GM12878 (cell line): ENCODE results near the gene DMD. TPM values are rescaled to one million over a fixed set of nuclear protein-coding genes. Genes with fewer than 3 reads are reported as not detected.

Source experiments
- ATAC-seq: fragments of 200-7000 bp; cut with Tn5 transposase; 3 replicates; pipeline ENCODE4 v1.9.1; 2020; ENCODE audit warnings: mild to moderate bottlenecking, moderate library complexity
- BruUV-seq: library from RNA; stranded (reverse); fragments of 400-500 nt; replicated peaks from 2 replicates; lab custom pipeline; 2021; lab: Mats Ljungman, UMichigan
- CTCF ChIA-PET: fragments of 300-600 bp; sonication (Branson Sonifier 250); formaldehyde crosslinking; extraction: SDS; loops from one replicate; lab custom pipeline; 2021; ENCODE audit warnings: inconsistent platforms; lab: Yijun Ruan, JAX
- POLR2A ChIA-PET: fragments of 350-600 bp; formaldehyde crosslinking; extraction: SDS; loops from one replicate; lab custom pipeline; 2021; ENCODE audit warnings: inconsistent platforms; lab: Charles Lee
- RAD21 ChIA-PET: fragments of 300-600 bp; sonication (Branson Sonifier 250); formaldehyde crosslinking; loops from one replicate; lab custom pipeline; 2023; ENCODE audit warnings: antibody characterized with exemption; ENCODE audit not compliant: unreplicated experiment; lab: Charles Lee
- SMC1A ChIA-PET: fragments of 300-600 bp; sonication (Branson Sonifier 250); formaldehyde crosslinking; loops from one replicate; lab custom pipeline; 2023; ENCODE audit not compliant: unreplicated experiment, uncharacterized antibody; lab: Charles Lee
- DNase-seq: peaks from one replicate; pipeline ENCODE4 v3.0.0-alpha.2; 2011; ENCODE audit warnings: low read depth, low spot score
- FAIRE-seq: peaks from 3 replicates; lab custom pipeline; 2011; peaks lifted over from hg19 to GRCh38; lab: Jason Lieb, UNC
- H2AFZ ChIP-seq: 2 replicates; pipeline ENCODE4 v1.6.0; 2011; ENCODE audit warnings: low read depth, low read length, control low read depth; ENCODE audit not compliant: control insufficient read depth
- H3K27ac ChIP-seq: 2 replicates; pipeline ENCODE4 v1.5.1; 2011; ENCODE audit warnings: control low read depth; ENCODE audit not compliant: control insufficient read depth, insufficient read depth
- H3K27me3 ChIP-seq, 2 experiments: replicated peaks in 1 of 2; 2 replicates each; pipeline versions ENCODE4 v1.6.0 to v1.6.1; 2011; ENCODE audit warnings: low read length in 1 of 2; ENCODE audit not compliant: control insufficient read depth in 2 of 2, insufficient read depth in 2 of 2
- H3K36me3 ChIP-seq, 2 experiments: 2 replicates each; pipeline ENCODE4 v1.5.1; 2011; ENCODE audit warnings: low read length in 1 of 2; ENCODE audit not compliant: control insufficient read depth in 2 of 2, insufficient read depth in 2 of 2
- H3K4me1 ChIP-seq: 2 replicates; pipeline ENCODE4 v1.6.1; 2011; ENCODE audit warnings: mild to moderate bottlenecking, low read length, moderate library complexity, mixed read lengths; ENCODE audit not compliant: control insufficient read depth, insufficient read depth
- H3K4me2 ChIP-seq: 2 replicates; pipeline ENCODE4 v1.6.0; 2011; ENCODE audit warnings: control low read depth; ENCODE audit not compliant: control insufficient read depth, insufficient read depth
- H3K4me3 ChIP-seq: fragments of 200-600 bp; sonication (generic); 2 replicates; pipeline ENCODE4 v1.5.1; 2016
- H3K79me2 ChIP-seq: 2 replicates; pipeline ENCODE4 v1.6.0; 2011; ENCODE audit warnings: low read length; ENCODE audit not compliant: control insufficient read depth, insufficient read depth
- H3K9ac ChIP-seq: 2 replicates; pipeline ENCODE4 v1.8.0; 2011; ENCODE audit warnings: low read length, control low read depth, mixed read lengths; ENCODE audit not compliant: control insufficient read depth, insufficient read depth
- H3K9me3 ChIP-seq: replicated peaks from 3 replicates; pipeline ENCODE4 v1.5.1; 2011; ENCODE audit warnings: mild to moderate bottlenecking, low read length; ENCODE audit not compliant: control insufficient read depth, insufficient read depth
- H4K20me1 ChIP-seq: 2 replicates; pipeline ENCODE4 v1.6.0; 2011; ENCODE audit not compliant: control insufficient read depth, insufficient read depth
- BCL11A ChIP-seq: IDR thresholded peaks from 2 replicates; pipeline ENCODE4 v1.6.1; 2011; ENCODE audit warnings: low read depth, low read length
- CHD2 ChIP-seq: IDR thresholded peaks from 2 replicates; pipeline ENCODE4 v1.6.1; 2011; ENCODE audit warnings: low read depth, low read length, improper control_type of control experiment, borderline replicate concordance
- CREM ChIP-seq: IDR thresholded peaks from 2 replicates; pipeline ENCODE4 v1.6.1; 2014; ENCODE audit warnings: antibody characterized with exemption, low read depth
- DPF2 ChIP-seq: fragments of 450-650 bp; IDR thresholded peaks from 2 replicates; pipeline ENCODE4 v1.6.1; 2017; ENCODE audit warnings: mild to moderate bottlenecking
- FOXM1 ChIP-seq: IDR thresholded peaks from 2 replicates; pipeline ENCODE4 v1.6.1; 2012; ENCODE audit warnings: low read depth, mild to moderate bottlenecking, inconsistent platforms, low read length, moderate library complexity
- IKZF1 ChIP-seq: fragments of 450-650 bp; conservative IDR thresholded peaks from 2 replicates; pipeline ENCODE4 v1.6.1; 2017; ENCODE audit warnings: antibody characterized with exemption, mild to moderate bottlenecking
- IRF4 ChIP-seq: IDR thresholded peaks from 2 replicates; pipeline ENCODE4 v1.6.1; 2011; ENCODE audit warnings: low read depth, low read length
- JUND ChIP-seq: IDR thresholded peaks from 2 replicates; pipeline ENCODE4 v1.6.1; 2012; ENCODE audit warnings: low read depth, mild to moderate bottlenecking, low read length, improper control_type of control experiment, moderate library complexity
- NBN ChIP-seq: fragments of 450-650 bp; IDR thresholded peaks from 2 replicates; pipeline ENCODE4 v1.6.1; 2016
- NR2F1 ChIP-seq: fragments of 450-650 bp; conservative IDR thresholded peaks from 2 replicates; pipeline ENCODE4 v1.6.1; 2017; ENCODE audit warnings: mild to moderate bottlenecking
- POU2F2 ChIP-seq: IDR thresholded peaks from 3 replicates; pipeline ENCODE4 v1.6.1; 2011; ENCODE audit warnings: low read depth, mild to moderate bottlenecking, low read length, borderline replicate concordance
- ZBED1 ChIP-seq: IDR thresholded peaks from 2 replicates; pipeline ENCODE4 v1.6.1; 2016; ENCODE audit warnings: borderline replicate concordance
- WGBS: methylation state at CpG from one replicate; pipeline ENCODE4 v1.1.6; 2016; ENCODE audit warnings: low lambda C conversion rate; ENCODE audit not compliant: insufficient replicate concordance, insufficient coverage; ENCODE audit errors: missing lambda C conversion rate; 5-methylcytosine and 5-hydroxymethylcytosine counted together
- in situ Hi-C: fragments of 300-500 bp; cut with MboI; formaldehyde crosslinking; loops from 9 replicates; pipeline ENCODE4 v1.14.3; 2018; ENCODE audit warnings: mixed read lengths
- intact Hi-C: fragments of 100-400 bp; cut with micrococcal nuclease; formaldehyde crosslinking; loops from one replicate; pipeline ENCODE4 v1.14.2; 2022; ENCODE audit not compliant: unreplicated experiment
- polyA plus RNA-seq, 11 experiments: library from polyadenylated mRNA; depleted of rRNA in 4 of 11; unstranded in 6 of 11; stranded (reverse) in 5 of 11; fragments of >200 nt; fragmentation: Nextera tagmentation in 4 of 11; fragmentation: Illumina TruSeq in 1 of 11; extraction: Ambion mirVana in 4 of 11; extraction: Trizol in 1 of 11; gene quantifications; 1 replicate in 1 of 11; 2 replicates in 10 of 11; pipeline versions ENCODE4 v1.2.1 to v1.2.3, GENCODE V29; 2011 to 2016; ENCODE audit warnings: inconsistent platforms in 2 of 11, missing spikeins in 2 of 11, low read depth in 1 of 11
- total RNA-seq, 4 experiments: library from RNA; depleted of rRNA in 3 of 4; stranded (reverse); fragments of >200 nt in 3 of 4; fragmentation: Illumina TruSeq in 1 of 4; extraction: Trizol in 1 of 4; gene quantifications; 2 replicates each; pipeline versions ENCODE4 v1.2.1 to v1.2.3, GENCODE V29; 2013 to 2021
- TF ChIP-seq, protein P1 (sequence below): fragments of 450-650 bp; IDR thresholded peaks from 2 replicates; pipeline ENCODE4 v1.6.1; 2017; ENCODE audit warnings: mild to moderate bottlenecking, low read depth, inconsistent platforms; ENCODE audit not compliant: poor library complexity, severe bottlenecking
- TF ChIP-seq, protein P2 (sequence below): fragments of 450-650 bp; IDR thresholded peaks from 2 replicates; pipeline ENCODE4 v1.6.1; 2016; ENCODE audit warnings: mild to moderate bottlenecking
- TF ChIP-seq, protein P3 (sequence below): fragments of 450-650 bp; IDR thresholded peaks from 2 replicates; pipeline ENCODE4 v1.6.1; 2017; ENCODE audit warnings: mild to moderate bottlenecking, moderate library complexity
- TF ChIP-seq, protein P4 (sequence below): IDR thresholded peaks from 2 replicates; pipeline ENCODE4 v1.6.1; 2012; ENCODE audit warnings: low read length, inconsistent platforms

Gene DMD
- total and polyA plus RNA-seq, 10 of the 15 experiments (the other 5 are each of a cell fraction or from before 2014, with no cell fraction given) = 1.4 to 24.3 (median 4.3) TPM

DNA sequence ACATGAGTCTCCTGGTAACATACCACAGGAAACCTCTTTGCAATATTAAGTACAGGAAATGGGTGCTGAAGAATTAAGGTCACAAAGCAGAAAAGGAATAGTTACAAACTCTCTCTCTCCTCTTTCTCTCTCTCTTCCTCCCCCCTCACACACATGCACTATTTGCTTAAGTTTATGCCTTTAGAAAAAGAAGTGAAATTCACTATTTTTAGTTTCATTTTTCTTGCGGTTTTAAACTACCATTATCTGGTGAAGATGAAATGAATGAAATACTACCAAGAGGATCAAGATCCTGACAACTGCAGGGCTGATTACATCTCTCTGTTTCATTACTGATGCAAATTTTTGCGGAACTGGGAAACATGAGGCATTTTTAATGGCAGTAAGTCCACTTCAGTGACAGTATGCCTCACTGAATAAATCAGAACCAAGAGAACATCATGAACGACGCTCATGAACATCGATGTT, 2075.2 kb downstream of the DMD start:
- peak overlapping the region; percentile 63 for H3K27ac ChIP-seq
- DNase-seq = peak; percentile 82
- no peak for FAIRE-seq
- ChIA-PET CTCF (interaction anchor here (0.6 to 2.9 kb wide), 5 partner anchors 35 to 655 kb away, joined by 3 to 10 read pairs (median 4); no protein-coding TSS in a partner anchor), SMC1A (interaction anchor here (0.6 to 2.1 kb wide), 7 partner anchors 31 to 97 kb away, joined by 3 to 8 read pairs (median 3); no protein-coding TSS in a partner anchor), POLR2A (interaction anchor here (0.6 kb wide), 1 partner anchor 542 kb away, joined by 4 read pairs; no protein-coding TSS in a partner anchor), RAD21 (interaction anchor here (0.6 to 1.3 kb wide), 3 partner anchors 36 to 96 kb away, joined by 3 to 5 read pairs (median 4); no protein-coding TSS in a partner anchor)
- H2AFZ ChIP-seq = no peak overlapping the region; the same call in 1 of the 2 replicates
- no peaks in the 10 kb centered on the region for H3K27me3 ChIP-seq
- peaks cover 5% of the 10 kb centered on the region; the same call in 2 of the 3 replicates for H3K9me3 ChIP-seq
- peak; percentile 94 for ATAC-seq
- intact Hi-C loops = loop anchor here (1.0 to 2.0 kb wide), 4 partner anchors 33 to 97 kb away; no protein-coding TSS in a partner anchor
- no peak overlapping the region for H3K4me3 ChIP-seq
- peak overlapping the region; percentile 75 for H3K4me2 ChIP-seq
- no peak overlapping the region for H3K9ac ChIP-seq
- no TSS peak for BruUV-seq
- H3K79me2 ChIP-seq = no peaks in the 10 kb centered on the region
- in situ Hi-C loops = no loop called here
- no peaks in the 10 kb centered on the region for H4K20me1 ChIP-seq
- 10% methylated on average over 5 of the region's 5 CpGs for WGBS
- H3K4me1 ChIP-seq = peaks cover 11% of the 10 kb centered on the region
- no peaks in the 10 kb centered on the region; a peak in 1 of 4 replicates for H3K36me3 ChIP-seq
- TF ChIP-seq FOXM1 (peak; percentile 68), ZBED1 (peak; percentile 69; the same call in 1 of the 2 replicates), BCL11A (peak; percentile 89), CHD2 (peak; percentile 47; the same call in 1 of the 2 replicates), IRF4 (peak; percentile 77; the same call in 1 of the 2 replicates), POU2F2 (peak; percentile 98), NR2F1 (peak; percentile 24; the same call in 1 of the 2 replicates), NBN (0 out of 2 replicates have a peak, but pooled peaks have one; percentile 29), IKZF1 (peak; percentile 68), CREM (peak; percentile 42), JUND (no peak), DPF2 (peak; percentile 81)
- TF ChIP-seq, protein P1, sequence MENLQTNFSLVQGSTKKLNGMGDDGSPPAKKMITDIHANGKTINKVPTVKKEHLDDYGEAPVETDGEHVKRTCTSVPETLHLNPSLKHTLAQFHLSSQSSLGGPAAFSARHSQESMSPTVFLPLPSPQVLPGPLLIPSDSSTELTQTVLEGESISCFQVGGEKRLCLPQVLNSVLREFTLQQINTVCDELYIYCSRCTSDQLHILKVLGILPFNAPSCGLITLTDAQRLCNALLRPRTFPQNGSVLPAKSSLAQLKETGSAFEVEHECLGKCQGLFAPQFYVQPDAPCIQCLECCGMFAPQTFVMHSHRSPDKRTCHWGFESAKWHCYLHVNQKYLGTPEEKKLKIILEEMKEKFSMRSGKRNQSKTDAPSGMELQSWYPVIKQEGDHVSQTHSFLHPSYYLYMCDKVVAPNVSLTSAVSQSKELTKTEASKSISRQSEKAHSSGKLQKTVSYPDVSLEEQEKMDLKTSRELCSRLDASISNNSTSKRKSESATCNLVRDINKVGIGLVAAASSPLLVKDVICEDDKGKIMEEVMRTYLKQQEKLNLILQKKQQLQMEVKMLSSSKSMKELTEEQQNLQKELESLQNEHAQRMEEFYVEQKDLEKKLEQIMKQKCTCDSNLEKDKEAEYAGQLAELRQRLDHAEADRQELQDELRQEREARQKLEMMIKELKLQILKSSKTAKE = peak; percentile 71
- TF ChIP-seq, protein P2, sequence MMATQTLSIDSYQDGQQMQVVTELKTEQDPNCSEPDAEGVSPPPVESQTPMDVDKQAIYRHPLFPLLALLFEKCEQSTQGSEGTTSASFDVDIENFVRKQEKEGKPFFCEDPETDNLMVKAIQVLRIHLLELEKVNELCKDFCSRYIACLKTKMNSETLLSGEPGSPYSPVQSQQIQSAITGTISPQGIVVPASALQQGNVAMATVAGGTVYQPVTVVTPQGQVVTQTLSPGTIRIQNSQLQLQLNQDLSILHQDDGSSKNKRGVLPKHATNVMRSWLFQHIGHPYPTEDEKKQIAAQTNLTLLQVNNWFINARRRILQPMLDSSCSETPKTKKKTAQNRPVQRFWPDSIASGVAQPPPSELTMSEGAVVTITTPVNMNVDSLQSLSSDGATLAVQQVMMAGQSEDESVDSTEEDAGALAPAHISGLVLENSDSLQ = peak; percentile 43; the same call in 1 of the 2 replicates
- TF ChIP-seq, protein P3, sequence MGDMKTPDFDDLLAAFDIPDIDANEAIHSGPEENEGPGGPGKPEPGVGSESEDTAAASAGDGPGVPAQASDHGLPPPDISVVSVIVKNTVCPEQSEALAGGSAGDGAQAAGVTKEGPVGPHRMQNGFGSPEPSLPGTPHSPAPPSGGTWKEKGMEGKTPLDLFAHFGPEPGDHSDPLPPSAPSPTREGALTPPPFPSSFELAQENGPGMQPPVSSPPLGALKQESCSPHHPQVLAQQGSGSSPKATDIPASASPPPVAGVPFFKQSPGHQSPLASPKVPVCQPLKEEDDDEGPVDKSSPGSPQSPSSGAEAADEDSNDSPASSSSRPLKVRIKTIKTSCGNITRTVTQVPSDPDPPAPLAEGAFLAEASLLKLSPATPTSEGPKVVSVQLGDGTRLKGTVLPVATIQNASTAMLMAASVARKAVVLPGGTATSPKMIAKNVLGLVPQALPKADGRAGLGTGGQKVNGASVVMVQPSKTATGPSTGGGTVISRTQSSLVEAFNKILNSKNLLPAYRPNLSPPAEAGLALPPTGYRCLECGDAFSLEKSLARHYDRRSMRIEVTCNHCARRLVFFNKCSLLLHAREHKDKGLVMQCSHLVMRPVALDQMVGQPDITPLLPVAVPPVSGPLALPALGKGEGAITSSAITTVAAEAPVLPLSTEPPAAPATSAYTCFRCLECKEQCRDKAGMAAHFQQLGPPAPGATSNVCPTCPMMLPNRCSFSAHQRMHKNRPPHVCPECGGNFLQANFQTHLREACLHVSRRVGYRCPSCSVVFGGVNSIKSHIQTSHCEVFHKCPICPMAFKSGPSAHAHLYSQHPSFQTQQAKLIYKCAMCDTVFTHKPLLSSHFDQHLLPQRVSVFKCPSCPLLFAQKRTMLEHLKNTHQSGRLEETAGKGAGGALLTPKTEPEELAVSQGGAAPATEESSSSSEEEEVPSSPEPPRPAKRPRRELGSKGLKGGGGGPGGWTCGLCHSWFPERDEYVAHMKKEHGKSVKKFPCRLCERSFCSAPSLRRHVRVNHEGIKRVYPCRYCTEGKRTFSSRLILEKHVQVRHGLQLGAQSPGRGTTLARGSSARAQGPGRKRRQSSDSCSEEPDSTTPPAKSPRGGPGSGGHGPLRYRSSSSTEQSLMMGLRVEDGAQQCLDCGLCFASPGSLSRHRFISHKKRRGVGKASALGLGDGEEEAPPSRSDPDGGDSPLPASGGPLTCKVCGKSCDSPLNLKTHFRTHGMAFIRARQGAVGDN = no peak; the same call in 1 of the 2 replicates
- TF ChIP-seq, protein P4, sequence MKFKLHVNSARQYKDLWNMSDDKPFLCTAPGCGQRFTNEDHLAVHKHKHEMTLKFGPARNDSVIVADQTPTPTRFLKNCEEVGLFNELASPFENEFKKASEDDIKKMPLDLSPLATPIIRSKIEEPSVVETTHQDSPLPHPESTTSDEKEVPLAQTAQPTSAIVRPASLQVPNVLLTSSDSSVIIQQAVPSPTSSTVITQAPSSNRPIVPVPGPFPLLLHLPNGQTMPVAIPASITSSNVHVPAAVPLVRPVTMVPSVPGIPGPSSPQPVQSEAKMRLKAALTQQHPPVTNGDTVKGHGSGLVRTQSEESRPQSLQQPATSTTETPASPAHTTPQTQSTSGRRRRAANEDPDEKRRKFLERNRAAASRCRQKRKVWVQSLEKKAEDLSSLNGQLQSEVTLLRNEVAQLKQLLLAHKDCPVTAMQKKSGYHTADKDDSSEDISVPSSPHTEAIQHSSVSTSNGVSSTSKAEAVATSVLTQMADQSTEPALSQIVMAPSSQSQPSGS = peak; percentile 85
